HUES6 (cell line): ENCODE data around the gene KIF21A.

Experiments
- H3K27ac ChIP-seq: 2 replicates; pipeline ENCODE4 v1.7.0; 2013; ENCODE audit warnings: low read depth, mild to moderate bottlenecking, low read length, inconsistent platforms
- H3K27me3 ChIP-seq: 2 replicates; pipeline ENCODE4 v1.6.1; 2013; ENCODE audit warnings: low read length; ENCODE audit not compliant: control insufficient read depth, insufficient read depth
- H3K36me3 ChIP-seq: 2 replicates; pipeline ENCODE4 v1.6.1; 2013; ENCODE audit warnings: low read length; ENCODE audit not compliant: control insufficient read depth, insufficient read depth
- H3K4me1 ChIP-seq: 2 replicates; pipeline ENCODE4 v1.6.1; 2013; ENCODE audit warnings: low read length; ENCODE audit not compliant: control insufficient read depth, insufficient read depth
- H3K4me3 ChIP-seq: 2 replicates; pipeline ENCODE4 v1.5.1; 2013; ENCODE audit warnings: low read depth, low read length
- H3K9ac ChIP-seq: one replicate; pipeline ENCODE4 v1.6.1; 2013; ENCODE audit warnings: mild to moderate bottlenecking, low read length
- H3K9me3 ChIP-seq: 2 replicates; pipeline ENCODE4 v1.6.1; 2013; ENCODE audit warnings: low read depth, low read length; ENCODE audit not compliant: control insufficient read depth, insufficient read depth

Gene KIF21A

GRCh38 chr12:39431002-39431796 is 11.7 kb downstream of the KIF21A start:
- H3K4me3 ChIP-seq: no peak overlapping the region
- H3K4me1 ChIP-seq: no peaks in the 10 kb centered on the region
- no peaks in the 10 kb centered on the region for H3K9me3 ChIP-seq
- H3K36me3 ChIP-seq: no peaks in the 10 kb centered on the region
- no peak overlapping the region for H3K9ac ChIP-seq
- no peaks in the 10 kb centered on the region for H3K27me3 ChIP-seq
- no peak overlapping the region for H3K27ac ChIP-seq

- Histone ChIP-seq H3K4me1 (no peaks in the 10 kb centered on the region), H3K9ac (no peak overlapping the region), H3K36me3 (no peaks in the 10 kb centered on the region), H3K9me3 (no peaks in the 10 kb centered on the region), H3K27me3 (no peaks in the 10 kb centered on the region), H3K4me3 (no peak overlapping the region), H3K27ac (no peak overlapping the region)
Observed at GRCh38 chr12:39429809-39430208, 13.1 kb downstream of the KIF21A start.

- Histone ChIP-seq H3K36me3 (no peaks in the 10 kb centered on the region), H3K27me3 (no peaks in the 10 kb centered on the region), H3K9me3 (no peaks in the 10 kb centered on the region), H3K27ac (no peak overlapping the region), H3K9ac (no peak overlapping the region), H3K4me1 (no peaks in the 10 kb centered on the region), H3K4me3 (no peak overlapping the region)
Observed at GRCh38 chr12:39427360-39427808, 15.5 kb downstream of the KIF21A start.

- H3K4me1 ChIP-seq: no peaks in the 10 kb centered on the region
- H3K9ac ChIP-seq: no peak overlapping the region
- no peaks in the 10 kb centered on the region for H3K27me3 ChIP-seq
- H3K36me3 ChIP-seq: no peaks in the 10 kb centered on the region
- H3K27ac ChIP-seq: no peak overlapping the region
- no peak overlapping the region for H3K4me3 ChIP-seq
- no peaks in the 10 kb centered on the region for H3K9me3 ChIP-seq
Observed at GRCh38 chr12:39426636-39427240, 16.2 kb downstream of the KIF21A start.

- Histone ChIP-seq H3K27ac (no peak overlapping the region), H3K9ac (no peak overlapping the region), H3K36me3 (no peaks in the 10 kb centered on the region), H3K4me1 (no peaks in the 10 kb centered on the region), H3K9me3 (no peaks in the 10 kb centered on the region), H3K4me3 (no peak overlapping the region), H3K27me3 (no peaks in the 10 kb centered on the region)
Observed at GRCh38 chr12:39420043-39420442, 22.9 kb downstream of the KIF21A start.

- Histone ChIP-seq H3K9ac (no peak overlapping the region), H3K36me3 (no peaks in the 10 kb centered on the region), H3K4me3 (no peak overlapping the region), H3K4me1 (no peaks in the 10 kb centered on the region), H3K27me3 (peaks cover 3% of the 10 kb centered on the region), H3K9me3 (no peaks in the 10 kb centered on the region), H3K27ac (no peak overlapping the region)
Observed at GRCh38 chr12:39419471-39419870, 23.4 kb downstream of the KIF21A start.

- Histone ChIP-seq H3K36me3 (no peaks in the 10 kb centered on the region), H3K4me1 (peaks cover 5% of the 10 kb centered on the region; the same call in 1 of the 2 replicates), H3K9ac (no peak overlapping the region), H3K4me3 (no peak overlapping the region), H3K27me3 (peaks cover 19% of the 10 kb centered on the region), H3K27ac (no peak overlapping the region), H3K9me3 (no peaks in the 10 kb centered on the region)
Observed at GRCh38 chr12:39417916-39418315, 25.0 kb downstream of the KIF21A start.

GRCh38 chr12:39413836-39414771 is 28.8 kb downstream of the KIF21A start:
- H3K9me3 ChIP-seq: no peaks in the 10 kb centered on the region
- peaks cover 14% of the 10 kb centered on the region for H3K4me1 ChIP-seq
- peaks cover 35% of the 10 kb centered on the region for H3K27me3 ChIP-seq
- no peak overlapping the region for H3K9ac ChIP-seq
- H3K27ac ChIP-seq: no peak overlapping the region
- no peak overlapping the region for H3K4me3 ChIP-seq
- no peaks in the 10 kb centered on the region for H3K36me3 ChIP-seq

GRCh38 chr12:39412210-39412609 is 30.7 kb downstream of the KIF21A start:
- H3K4me1 ChIP-seq: peaks cover 14% of the 10 kb centered on the region
- H3K27ac ChIP-seq: no peak overlapping the region
- H3K4me3 ChIP-seq: no peak overlapping the region
- H3K36me3 ChIP-seq: no peaks in the 10 kb centered on the region
- H3K9me3 ChIP-seq: no peaks in the 10 kb centered on the region
- H3K27me3 ChIP-seq: peaks cover 35% of the 10 kb centered on the region
- no peak overlapping the region for H3K9ac ChIP-seq

- no peak overlapping the region for H3K27ac ChIP-seq
- no peaks in the 10 kb centered on the region for H3K9me3 ChIP-seq
- H3K4me1 ChIP-seq: peaks cover 17% of the 10 kb centered on the region
- no peaks in the 10 kb centered on the region for H3K36me3 ChIP-seq
- no peak overlapping the region for H3K9ac ChIP-seq
- peaks cover 8% of the 10 kb centered on the region for H3K27me3 ChIP-seq
- H3K4me3 ChIP-seq: no peak overlapping the region
Observed at GRCh38 chr12:39406262-39406661, 36.7 kb downstream of the KIF21A start.
